Measurements from ENCODE around the gene DHDH.

The DHDH gene

DNA sequence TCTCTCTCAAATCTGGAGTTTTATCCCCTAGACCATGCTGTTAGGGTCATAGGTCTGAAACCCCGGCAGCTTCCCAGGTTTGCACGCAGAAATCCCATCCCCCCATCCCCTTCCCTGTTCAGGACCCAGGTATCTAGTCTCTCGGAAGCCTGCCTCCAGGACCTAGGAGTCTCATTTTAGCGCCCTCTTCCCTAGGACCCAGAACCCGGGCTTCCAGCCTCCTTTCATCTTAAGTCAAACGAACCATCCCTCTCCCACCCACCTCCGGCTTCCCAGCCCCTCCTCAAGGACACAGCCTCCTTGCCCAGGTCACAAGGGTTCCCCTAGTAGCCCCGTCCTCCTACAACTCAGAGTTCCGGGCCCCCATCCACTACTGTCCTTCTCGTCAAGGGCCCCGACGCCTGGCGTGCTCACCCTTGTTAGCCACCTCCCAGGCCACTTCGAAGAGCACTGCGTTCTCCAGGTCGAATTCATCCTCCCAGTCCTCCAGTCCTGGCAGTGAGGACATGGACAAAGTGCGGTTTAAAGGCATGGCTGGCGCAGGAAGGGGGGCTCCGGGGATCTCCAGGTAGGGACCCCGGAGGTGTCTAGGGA is 59.2 kb downstream of the DHDH start:
- no peak for DNase-seq (ENCODE audit: low spot score)

DNA sequence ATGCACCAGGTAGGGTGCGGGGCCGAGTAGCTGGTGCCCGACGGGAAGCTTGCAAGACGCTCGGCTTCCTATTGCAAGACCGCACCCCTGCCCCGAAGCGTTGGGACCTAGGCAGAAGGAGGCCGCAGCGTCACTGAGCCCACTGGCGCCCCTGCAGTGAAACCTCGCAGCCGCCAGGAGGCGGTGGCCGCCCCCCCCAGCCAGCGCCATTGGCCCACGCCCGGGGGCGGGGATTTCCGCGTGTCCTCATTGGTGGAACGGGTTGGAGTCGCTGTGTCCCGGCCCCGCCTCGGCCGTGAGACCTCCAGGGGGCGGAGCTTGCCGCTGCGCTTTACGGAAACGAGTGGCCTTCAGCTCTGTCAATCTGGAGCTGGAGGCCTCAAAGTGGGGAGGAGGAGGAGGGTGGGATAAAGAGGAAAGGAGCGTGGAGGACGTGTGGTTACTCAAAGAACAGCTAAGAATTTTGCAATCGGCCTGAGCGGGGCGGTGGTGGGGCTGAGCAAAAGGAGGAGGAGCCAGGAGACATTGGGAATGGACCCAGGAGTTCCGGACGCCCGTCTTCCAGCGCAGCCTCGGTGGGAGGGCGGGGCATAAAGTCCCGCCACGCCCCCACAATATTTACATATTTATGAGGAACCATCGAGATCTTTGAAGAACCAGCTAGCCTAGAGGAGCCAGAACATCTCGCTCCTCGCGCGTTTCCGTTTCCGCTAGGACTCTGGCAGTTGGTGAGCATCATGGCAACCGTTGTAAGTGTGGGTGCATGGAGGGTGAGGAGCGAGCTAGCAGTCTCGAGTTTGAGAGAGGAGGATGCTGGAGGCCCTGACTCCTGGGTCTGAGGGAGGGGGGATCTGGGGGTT is 59.9 kb downstream of the DHDH start, which contains the start of the genes GYS1 and RUVBL2:
Gene GYS1, minus strand, starts transcription at position 135 of the 860 bp plus-strand sequence. CDS start 197 bp downstream, outside the sequence.
Gene RUVBL2, plus strand, starts transcription at position 713 of the 860 bp plus-strand sequence. Its CDS starts 25 bp downstream, at position 738.
- peak; percentile 99 for DNase-seq (ENCODE audit: low spot score)

DNA sequence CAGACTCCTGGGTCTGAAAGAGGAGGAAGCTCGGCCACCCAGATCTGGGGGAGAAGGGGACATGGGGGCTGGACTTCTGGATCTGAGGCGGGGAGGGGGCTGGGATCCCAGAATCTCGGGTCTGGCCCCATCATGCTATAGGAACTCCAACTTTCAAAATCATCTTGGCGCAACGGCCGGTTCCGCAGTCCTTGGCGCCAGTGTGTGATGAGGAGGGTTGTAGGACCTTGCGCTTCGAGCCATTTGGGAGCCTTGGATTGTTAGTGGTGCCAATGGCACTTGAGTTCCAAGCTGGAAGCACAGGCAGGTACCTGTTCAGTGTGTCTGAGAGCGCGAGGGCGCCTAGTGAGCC is 60.5 kb downstream of the DHDH start:
- peak; percentile 58 for DNase-seq (ENCODE audit: low spot score)

Data from RKO (cell line).